GM19193 (cell line): Measurements from ENCODE around the gene CARHSP1.

ENCODE experiments used
- POLR2A ChIP-seq: IDR thresholded peaks from 4 replicates; pipeline ENCODE4 v1.6.1; 2011; ENCODE audit not compliant: insufficient read depth, insufficient read length; ENCODE audit errors: extremely low read depth

The CARHSP1 gene

GRCh38 chr16:8898660-8899318 is 30.0 kb upstream of the CARHSP1 start:
- TF ChIP-seq POLR2A, result no peak

- TF ChIP-seq POLR2A, result no peak
Observed at GRCh38 chr16:8894736-8895334, 26.0 kb upstream of the CARHSP1 start.

GRCh38 chr16:8893976-8894690 is 25.3 kb upstream of the CARHSP1 start:
- no peak for TF ChIP-seq POLR2A

- no peak for TF ChIP-seq POLR2A
Observed at GRCh38 chr16:8893426-8893825, 24.6 kb upstream of the CARHSP1 start.

DNA sequence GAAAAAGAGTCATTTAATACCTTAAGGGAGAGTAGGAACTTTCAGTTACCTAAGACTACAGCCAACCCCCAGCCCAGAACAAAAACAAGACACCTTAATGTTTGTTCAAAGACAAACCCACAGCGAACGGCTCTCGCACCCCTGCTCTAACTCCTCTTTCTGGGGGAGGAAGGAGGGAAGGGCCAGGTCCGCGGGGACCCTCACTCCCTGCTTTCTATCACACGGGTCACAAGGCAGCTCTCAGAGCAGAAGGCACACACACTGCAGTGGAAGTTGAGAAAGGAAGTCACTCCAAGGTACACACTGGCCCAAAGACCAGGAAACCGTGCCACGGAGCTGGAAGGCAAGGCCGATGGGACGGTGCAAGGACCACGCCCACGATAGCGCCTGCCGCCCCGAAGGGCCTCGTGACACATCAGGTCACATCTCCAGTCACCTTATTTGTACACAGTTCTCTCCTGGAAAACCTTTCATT is 23.3 kb upstream of the CARHSP1 start:
- TF ChIP-seq POLR2A, result peak; percentile 21

DNA sequence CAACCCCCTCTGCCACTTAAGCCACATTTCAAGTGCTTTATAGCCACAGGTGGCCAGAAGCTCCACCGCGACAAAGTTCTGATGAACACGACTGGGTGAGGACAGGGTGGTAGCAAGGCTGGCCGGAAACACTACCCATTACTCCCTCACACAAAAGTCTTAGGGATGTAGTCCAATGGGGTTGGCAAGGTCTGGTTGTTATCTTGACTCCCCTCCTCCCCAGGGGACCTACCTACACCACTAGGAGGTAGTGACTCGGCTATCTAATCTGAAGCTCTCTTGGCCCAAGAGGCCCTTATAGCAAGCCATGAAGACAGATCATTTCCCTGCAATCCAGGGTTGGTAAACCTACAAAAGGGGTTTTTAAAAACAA is 21.7 kb upstream of the CARHSP1 start:
- no peak for TF ChIP-seq POLR2A

GRCh38 chr16:8889893-8890548 is 21.2 kb upstream of the CARHSP1 start:
- TF ChIP-seq POLR2A, result no peak

GRCh38 chr16:8888951-8889892 is 20.4 kb upstream of the CARHSP1 start:
- TF ChIP-seq POLR2A, result no peak

DNA sequence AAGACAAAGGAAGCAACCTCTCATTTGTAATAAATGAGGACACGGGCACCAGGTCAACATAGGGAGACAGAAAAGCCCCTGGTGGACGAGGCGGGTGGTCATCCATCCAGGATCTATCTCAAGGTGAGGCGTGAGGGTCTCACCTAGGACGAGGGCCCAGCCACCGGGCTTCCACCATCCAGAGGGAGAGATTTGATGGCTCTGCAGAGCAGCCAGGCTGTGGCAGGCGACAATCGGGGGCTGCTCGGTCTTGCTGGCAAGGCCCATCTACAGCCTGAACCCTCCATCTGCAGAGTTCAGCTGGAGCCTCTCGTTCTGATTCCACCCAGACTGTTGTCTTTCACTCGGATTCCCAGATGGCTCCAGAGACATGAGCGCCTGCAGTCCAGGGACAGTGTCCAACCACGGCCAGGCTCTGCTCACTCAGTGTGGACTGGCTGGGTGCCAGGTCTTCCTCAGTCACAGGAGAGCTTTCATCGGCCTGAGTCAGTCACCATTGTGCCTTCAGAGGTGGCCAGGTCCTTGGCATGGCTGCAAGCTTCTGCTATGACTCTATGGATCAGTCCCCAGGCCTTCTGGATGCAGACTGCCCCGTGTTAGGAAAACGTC is 19.2 kb upstream of the CARHSP1 start:
- no peak for TF ChIP-seq POLR2A

GRCh38 chr16:8887431-8887765 is 18.6 kb upstream of the CARHSP1 start:
- no peak for TF ChIP-seq POLR2A

DNA sequence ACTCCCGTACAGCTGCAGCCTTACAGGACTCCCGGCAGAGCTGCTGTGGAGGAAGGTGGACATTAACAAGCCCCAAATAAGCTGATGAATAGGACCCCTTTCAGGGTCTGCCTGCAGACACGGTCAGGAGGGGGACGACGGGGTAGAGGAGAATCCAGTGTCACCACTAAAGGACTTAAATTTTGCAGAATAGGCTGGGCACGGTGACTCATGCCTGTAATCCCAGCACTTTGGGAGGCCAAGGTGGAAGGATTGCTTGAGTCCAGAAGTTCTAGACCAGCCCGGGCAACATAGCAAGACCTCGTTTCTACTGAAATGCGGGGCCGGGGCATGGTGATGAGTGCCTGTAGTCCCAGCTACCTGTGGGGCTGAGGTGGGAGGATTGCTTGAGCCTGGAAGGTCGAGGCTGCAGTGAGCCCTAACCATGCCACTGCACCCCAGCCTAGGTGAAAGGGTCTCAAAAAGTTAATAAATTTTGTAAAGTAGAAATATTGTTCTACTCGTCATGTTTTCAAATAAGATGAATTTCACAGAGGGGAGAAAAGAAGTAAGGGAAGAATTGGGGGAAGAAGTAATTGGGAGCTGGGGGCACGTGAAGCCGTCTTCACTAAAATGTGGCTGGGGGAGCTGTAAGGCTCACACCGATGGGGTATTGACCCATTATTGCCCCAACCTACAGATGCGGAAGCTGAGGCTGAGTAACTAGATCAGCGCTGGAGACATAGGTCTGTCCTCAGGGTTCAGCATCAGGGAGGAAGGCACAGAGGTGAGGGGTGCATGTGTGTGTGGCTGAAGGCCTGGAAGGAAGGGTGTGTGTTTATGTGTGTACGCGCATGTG is 18.0 kb upstream of the CARHSP1 start:
- TF ChIP-seq POLR2A, result no peak

- no peak for TF ChIP-seq POLR2A
Observed at GRCh38 chr16:8885674-8886592, 17.1 kb upstream of the CARHSP1 start.
